ENCODE measurements around the gene PRRG2.

DNA sequence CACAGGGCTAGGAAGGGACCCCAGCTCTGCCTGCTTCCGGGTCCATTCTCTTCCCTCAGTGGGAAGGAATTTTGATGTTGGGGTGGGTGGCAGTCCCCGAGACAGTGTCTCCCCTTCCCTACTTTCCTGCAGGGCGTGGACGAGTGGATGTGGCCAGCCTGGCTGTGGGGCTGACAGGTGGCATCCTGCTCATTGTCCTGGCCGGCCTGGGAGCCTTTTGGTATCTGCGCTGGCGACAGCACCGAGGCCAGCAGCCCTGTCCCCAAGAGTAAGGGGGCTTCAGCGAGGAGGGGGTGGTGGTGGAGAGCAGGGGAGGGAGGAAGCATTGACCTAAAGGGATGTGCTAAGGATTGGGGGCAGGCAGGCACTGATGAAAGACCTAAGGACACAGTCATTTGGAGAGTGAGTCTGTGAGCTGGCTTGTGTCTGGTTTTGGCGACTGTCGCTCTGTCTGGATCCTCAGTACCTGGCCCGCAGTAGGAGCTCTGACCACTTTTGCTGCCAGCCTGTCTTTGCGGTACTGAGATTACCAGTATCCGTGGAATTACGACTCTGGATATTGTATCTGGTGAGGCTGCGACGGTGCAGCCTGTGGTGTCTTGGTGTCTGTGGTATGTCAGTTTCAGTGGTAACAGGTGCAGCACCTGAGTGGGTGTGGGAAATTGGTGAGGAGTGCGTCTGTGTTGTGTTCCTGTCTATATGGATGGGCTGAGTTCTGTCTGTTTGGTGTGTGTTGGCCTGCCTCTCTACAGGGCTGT is 7.4 kb downstream of the PRRG2 start:
- no peak for TF ChIP-seq POLR2AphosphoS5 (IDR thresholded peaks at IDR 0.05)
- TF ChIP-seq, protein P1, sequence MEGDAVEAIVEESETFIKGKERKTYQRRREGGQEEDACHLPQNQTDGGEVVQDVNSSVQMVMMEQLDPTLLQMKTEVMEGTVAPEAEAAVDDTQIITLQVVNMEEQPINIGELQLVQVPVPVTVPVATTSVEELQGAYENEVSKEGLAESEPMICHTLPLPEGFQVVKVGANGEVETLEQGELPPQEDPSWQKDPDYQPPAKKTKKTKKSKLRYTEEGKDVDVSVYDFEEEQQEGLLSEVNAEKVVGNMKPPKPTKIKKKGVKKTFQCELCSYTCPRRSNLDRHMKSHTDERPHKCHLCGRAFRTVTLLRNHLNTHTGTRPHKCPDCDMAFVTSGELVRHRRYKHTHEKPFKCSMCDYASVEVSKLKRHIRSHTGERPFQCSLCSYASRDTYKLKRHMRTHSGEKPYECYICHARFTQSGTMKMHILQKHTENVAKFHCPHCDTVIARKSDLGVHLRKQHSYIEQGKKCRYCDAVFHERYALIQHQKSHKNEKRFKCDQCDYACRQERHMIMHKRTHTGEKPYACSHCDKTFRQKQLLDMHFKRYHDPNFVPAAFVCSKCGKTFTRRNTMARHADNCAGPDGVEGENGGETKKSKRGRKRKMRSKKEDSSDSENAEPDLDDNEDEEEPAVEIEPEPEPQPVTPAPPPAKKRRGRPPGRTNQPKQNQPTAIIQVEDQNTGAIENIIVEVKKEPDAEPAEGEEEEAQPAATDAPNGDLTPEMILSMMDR (IDR thresholded peaks at IDR 0.05), result no peak
